ENCODE results near the gene RNF167. TPM values are rescaled to one million over a fixed set of nuclear protein-coding genes. Genes with fewer than 3 reads are reported as not detected.

RNF167 gene
- total RNA-seq, 1 donor from 2014 or later: 97.5 TPM

DNA sequence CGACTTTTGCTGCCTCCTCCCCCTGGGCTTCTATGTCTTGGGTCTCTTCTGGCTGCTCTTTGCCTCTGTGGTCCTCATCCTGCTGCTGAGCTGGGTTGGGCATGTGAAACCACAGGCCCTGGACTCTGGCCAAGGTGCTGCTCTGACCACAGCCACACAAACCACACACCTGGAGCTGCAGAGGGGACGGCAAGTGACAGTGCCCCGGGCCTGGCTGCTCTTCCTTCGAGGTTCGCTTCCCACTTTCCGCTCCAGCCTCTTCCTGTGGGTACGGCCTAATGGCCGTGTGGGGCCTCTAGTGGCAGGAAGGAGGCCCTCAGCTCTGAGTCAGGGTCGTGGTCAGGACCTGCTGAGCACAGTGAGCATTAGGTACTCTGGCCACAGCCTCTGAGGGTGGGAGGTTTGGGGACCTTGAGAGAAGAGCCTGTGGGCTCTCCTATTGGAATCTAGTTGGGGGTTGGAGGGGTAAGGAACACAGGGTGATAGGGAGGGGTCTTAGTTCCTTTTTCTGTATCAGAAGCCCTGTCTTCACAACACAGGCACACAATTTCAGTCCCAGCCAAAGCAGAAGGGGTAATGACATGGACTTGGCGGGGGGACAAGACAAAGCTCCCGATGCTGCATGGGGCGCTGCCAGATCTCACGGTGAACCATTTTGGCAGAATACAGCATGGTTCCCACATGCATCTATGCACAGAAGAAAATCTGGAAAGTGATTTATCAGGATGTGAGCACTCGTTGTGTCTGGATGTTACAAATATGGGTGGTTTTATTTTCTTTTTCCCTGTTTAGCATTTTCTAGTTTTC, 5.7 kb upstream of the RNF167 start:
- H3K27ac ChIP-seq: no peak overlapping the region
- H3K36me3 ChIP-seq: peaks cover 28% of the 10 kb centered on the region
- DNase-seq (no peak), ATAC-seq (peak; percentile 18 to 48)
- TF ChIP-seq, protein P1, sequence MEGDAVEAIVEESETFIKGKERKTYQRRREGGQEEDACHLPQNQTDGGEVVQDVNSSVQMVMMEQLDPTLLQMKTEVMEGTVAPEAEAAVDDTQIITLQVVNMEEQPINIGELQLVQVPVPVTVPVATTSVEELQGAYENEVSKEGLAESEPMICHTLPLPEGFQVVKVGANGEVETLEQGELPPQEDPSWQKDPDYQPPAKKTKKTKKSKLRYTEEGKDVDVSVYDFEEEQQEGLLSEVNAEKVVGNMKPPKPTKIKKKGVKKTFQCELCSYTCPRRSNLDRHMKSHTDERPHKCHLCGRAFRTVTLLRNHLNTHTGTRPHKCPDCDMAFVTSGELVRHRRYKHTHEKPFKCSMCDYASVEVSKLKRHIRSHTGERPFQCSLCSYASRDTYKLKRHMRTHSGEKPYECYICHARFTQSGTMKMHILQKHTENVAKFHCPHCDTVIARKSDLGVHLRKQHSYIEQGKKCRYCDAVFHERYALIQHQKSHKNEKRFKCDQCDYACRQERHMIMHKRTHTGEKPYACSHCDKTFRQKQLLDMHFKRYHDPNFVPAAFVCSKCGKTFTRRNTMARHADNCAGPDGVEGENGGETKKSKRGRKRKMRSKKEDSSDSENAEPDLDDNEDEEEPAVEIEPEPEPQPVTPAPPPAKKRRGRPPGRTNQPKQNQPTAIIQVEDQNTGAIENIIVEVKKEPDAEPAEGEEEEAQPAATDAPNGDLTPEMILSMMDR (IDR thresholded peaks at IDR 0.05): peak; percentile 16
- intact Hi-C loops (cut with DNase I): no loop called here
- peaks cover 26% of the 10 kb centered on the region for H3K4me1 ChIP-seq
- no peaks in the 10 kb centered on the region for H3K27me3 ChIP-seq (ENCODE audit: low read depth)
- no peaks in the 10 kb centered on the region for H3K9me3 ChIP-seq
- no peak overlapping the region for H3K4me3 ChIP-seq

DNA sequence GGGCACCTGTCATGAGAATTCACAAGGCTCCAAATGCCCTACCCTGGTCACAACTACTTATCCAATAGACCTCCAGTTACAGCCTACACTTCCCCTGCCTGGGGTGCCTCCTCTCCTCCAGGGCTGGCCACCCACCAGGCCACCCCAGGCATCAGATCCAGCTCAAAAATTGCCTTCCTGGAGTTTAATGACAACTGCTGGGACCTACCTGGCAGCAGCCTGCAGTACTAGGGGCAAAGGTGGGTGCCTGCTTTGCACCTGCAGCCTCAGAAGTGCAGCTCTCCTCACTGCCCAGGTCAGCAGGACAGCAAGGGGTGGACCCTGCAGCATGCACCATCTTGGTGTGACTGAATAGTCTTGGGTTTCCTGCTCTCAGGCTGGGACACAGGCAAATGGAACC, 4.4 kb upstream of the RNF167 start:
- H3K4me1 ChIP-seq: peaks cover 27% of the 10 kb centered on the region
- H3K4me3 ChIP-seq: no peak overlapping the region
- no peak overlapping the region for H3K27ac ChIP-seq
- no peak for ATAC-seq
- no peak for DNase-seq
- intact Hi-C loops (cut with DNase I): no loop called here
- H3K9me3 ChIP-seq: no peaks in the 10 kb centered on the region
- H3K36me3 ChIP-seq: peaks cover 28% of the 10 kb centered on the region
- H3K27me3 ChIP-seq (ENCODE audit: low read depth): no peaks in the 10 kb centered on the region
- TF ChIP-seq, protein P1 (IDR thresholded peaks at IDR 0.05): no peak

DNA sequence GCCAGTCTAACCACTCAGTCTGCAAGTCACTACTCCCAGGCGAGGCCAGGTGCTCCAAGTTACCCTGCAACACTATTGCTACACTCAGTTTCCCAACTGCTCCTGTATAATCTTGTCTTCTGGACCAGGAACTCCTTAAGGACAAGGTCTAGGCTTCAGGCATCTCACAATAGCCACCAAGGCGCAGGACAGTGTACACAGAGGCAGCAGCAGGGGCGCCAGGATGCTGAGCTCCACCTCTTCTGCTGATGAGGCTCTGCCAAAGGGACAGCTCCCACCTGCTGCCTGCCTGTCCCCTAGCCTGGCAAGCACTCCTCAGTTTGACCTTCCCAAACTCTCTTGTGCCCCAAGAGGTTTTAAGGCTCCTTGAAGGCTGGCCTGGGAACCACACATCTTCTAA, 3.6 kb upstream of the RNF167 start:
- DNase-seq: no peak
- intact Hi-C loops (cut with DNase I): no loop called here
- TF ChIP-seq, protein P1 (IDR thresholded peaks at IDR 0.05): no peak

DNA sequence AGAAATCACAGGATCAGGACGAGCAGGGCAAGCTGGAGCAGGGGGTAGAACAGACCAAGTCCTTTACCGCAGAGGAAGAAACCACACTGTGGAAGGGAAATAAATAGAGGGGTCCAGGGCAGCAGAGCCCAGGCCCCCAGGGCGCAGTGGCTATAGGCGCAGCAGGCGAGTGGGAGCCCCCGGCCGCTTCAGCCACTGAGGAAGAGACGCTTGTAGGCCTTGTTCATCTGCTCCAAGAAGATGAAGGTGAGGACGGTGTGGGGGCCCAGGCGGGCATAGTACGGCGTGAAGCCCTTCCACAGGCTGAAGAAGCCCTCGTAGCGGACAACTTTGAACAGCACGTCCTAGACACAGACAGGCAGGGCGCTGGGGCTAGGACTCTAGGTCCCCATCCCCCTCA, 2.5 kb upstream of the RNF167 start:
- intact Hi-C loops (cut with DNase I): no loop called here
- ATAC-seq (no peak), DNase-seq (no peak)
- Histone ChIP-seq H3K36me3 (peaks cover 36% of the 10 kb centered on the region), H3K4me3 (no peak overlapping the region), H3K27ac (no peak overlapping the region), H3K27me3 (ENCODE audit: low read depth) (no peaks in the 10 kb centered on the region), H3K4me1 (peaks cover 37% of the 10 kb centered on the region), H3K9me3 (no peaks in the 10 kb centered on the region)
- TF ChIP-seq, protein P1 (IDR thresholded peaks at IDR 0.05): no peak

More for the DNA sequence above, 3.6 kb upstream of the RNF167 start:
- H3K36me3 ChIP-seq: peaks cover 28% of the 10 kb centered on the region
- H3K9me3 ChIP-seq: no peaks in the 10 kb centered on the region
- H3K4me3 ChIP-seq: no peak overlapping the region
- H3K27ac ChIP-seq: no peak overlapping the region
- no peaks in the 10 kb centered on the region for H3K27me3 ChIP-seq (ENCODE audit: low read depth)
- H3K4me1 ChIP-seq: peaks cover 34% of the 10 kb centered on the region
- ATAC-seq: no peak

DNA sequence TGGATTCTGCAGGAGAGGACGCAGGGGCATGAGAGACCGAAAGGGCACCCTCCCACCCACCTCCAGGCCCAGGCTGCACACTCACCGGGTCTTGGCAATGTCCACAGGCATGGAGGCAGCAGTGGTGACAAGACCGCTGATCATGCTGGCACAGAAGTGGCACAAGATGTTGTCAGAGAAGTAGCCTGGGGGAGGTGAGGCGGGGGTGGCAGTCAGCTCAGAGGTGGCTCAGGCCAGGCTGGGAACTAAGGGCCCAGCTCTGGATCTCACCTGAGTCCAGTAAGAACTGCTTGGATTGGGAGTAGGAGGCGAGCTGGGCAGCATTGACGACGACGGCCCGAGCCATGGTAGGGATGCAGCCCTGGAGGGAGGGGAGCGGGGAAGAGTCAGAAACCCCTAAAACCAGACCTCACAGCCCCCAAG, 2.0 kb upstream of the RNF167 start:
- intact Hi-C loops (cut with DNase I): no loop called here
- H3K4me3 ChIP-seq: no peak overlapping the region
- no peak overlapping the region for H3K27ac ChIP-seq
- TF ChIP-seq, protein P1 (IDR thresholded peaks at IDR 0.05): no peak
- peaks cover 41% of the 10 kb centered on the region for H3K4me1 ChIP-seq
- H3K36me3 ChIP-seq: peaks cover 41% of the 10 kb centered on the region
- ATAC-seq (no peak), DNase-seq (no peak)
- no peaks in the 10 kb centered on the region for H3K27me3 ChIP-seq (ENCODE audit: low read depth)
- no peaks in the 10 kb centered on the region for H3K9me3 ChIP-seq
